A549 (cell line): ENCODE measurements around the gene CWC22. TPM values are rescaled to one million over a fixed set of nuclear protein-coding genes. Genes with fewer than 3 reads are reported as not detected.

ENCODE experiments used
- ATAC-seq, 2 experiments: fragments of 200-7000 bp in 1 of 2; fragments of >200 bp in 1 of 2; cut with Nextera tagmentation in 1 of 2; cut with Tn5 transposase in 1 of 2; 3 replicates each; pipeline versions ENCODE4 v1.8.0 to v1.9.1; 2018 to 2020; ENCODE audit warnings: mild to moderate bottlenecking in 1 of 2, moderate library complexity in 1 of 2
- CTCF ChIA-PET: fragments of 300-600 bp; sonication (Branson Sonifier 250); formaldehyde crosslinking; extraction: SDS; loops from one replicate; lab custom pipeline; 2021; ENCODE audit warnings: antibody characterized with exemption, inconsistent platforms; lab: Yijun Ruan, JAX
- POLR2A ChIA-PET: fragments of 350-600 bp; formaldehyde crosslinking; extraction: SDS; loops from one replicate; lab custom pipeline; 2021; ENCODE audit warnings: antibody characterized with exemption, inconsistent platforms; lab: Yijun Ruan, JAX
- DNase-seq, 2 experiments: peaks; one replicate each; pipeline versions ENCODE4 v3.0.0 to v3.0.0-alpha.2; 2011 to 2016; ENCODE audit warnings: low read depth in 1 of 2, low spot score in 1 of 2
- FAIRE-seq: peaks from 2 replicates; lab custom pipeline; 2011; peaks lifted over from hg19 to GRCh38; lab: Jason Lieb, UNC
- H3K27ac ChIP-seq, 2 experiments: fragments of >200 bp; sonication (Bioruptor Twin); formaldehyde crosslinking; 3 replicates each; pipeline ENCODE4 v1.5.1; 2016 to 2017
- H3K4me1 ChIP-seq: fragments of >200 bp; sonication (Bioruptor Twin); formaldehyde crosslinking; 3 replicates; pipeline ENCODE4 v1.6.1; 2016
- H3K4me2 ChIP-seq: fragments of >200 bp; sonication (Bioruptor Twin); formaldehyde crosslinking; 3 replicates; pipeline ENCODE4 v1.6.1; 2016
- H3K4me3 ChIP-seq: fragments of >200 bp; sonication (Bioruptor Twin); formaldehyde crosslinking; 3 replicates; pipeline ENCODE4 v1.5.1; 2016
- H3K9me3 ChIP-seq: fragments of >200 bp; sonication (Bioruptor Twin); formaldehyde crosslinking; 3 replicates; pipeline ENCODE4 v1.6.1; 2016
- ATOH8 ChIP-seq: fragments of 250-450 bp; sonication (Bioruptor Pico); IDR thresholded peaks from 2 replicates; pipeline ENCODE4 v1.5.0; 2020; ENCODE audit warnings: low read depth, mild to moderate bottlenecking, moderate library complexity
- BHLHE40 ChIP-seq: IDR thresholded peaks from 2 replicates; pipeline ENCODE4 v1.6.1; 2012; ENCODE audit warnings: low read depth, low read length, inconsistent platforms
- CBX8 ChIP-seq: fragments of 200-600 bp; sonication (generic); IDR thresholded peaks from 2 replicates; pipeline ENCODE4 v1.6.1; 2016
- CHD4 ChIP-seq: fragments of 200-600 bp; sonication (generic); IDR thresholded peaks from 2 replicates; pipeline ENCODE4 v1.6.1; 2016; ENCODE audit warnings: antibody characterized with exemption, mild to moderate bottlenecking, borderline replicate concordance
- EHF ChIP-seq: fragments of 250-450 bp; sonication (Bioruptor Pico); IDR thresholded peaks from 2 replicates; pipeline ENCODE4 v1.5.0; 2020; ENCODE audit warnings: mild to moderate bottlenecking
- FOSB ChIP-seq: fragments of 250-450 bp; sonication (Bioruptor Pico); IDR thresholded peaks from 2 replicates; pipeline ENCODE4 v1.5.0; 2020; ENCODE audit warnings: mild to moderate bottlenecking, moderate library complexity
- FOSL2 ChIP-seq, 2 experiments: fragments of 450-650 bp in 1 of 2; fragments of >200 bp in 1 of 2; sonication (Bioruptor Twin) in 1 of 2; formaldehyde crosslinking; IDR thresholded peaks; 2 replicates each; pipeline versions ENCODE4 v1.5.0 to v1.6.1; 2016 to 2020; ENCODE audit warnings: mild to moderate bottlenecking in 1 of 2, moderate library complexity in 1 of 2
- HDAC2 ChIP-seq: fragments of 200-600 bp; sonication (generic); IDR thresholded peaks from 2 replicates; pipeline ENCODE4 v1.6.1; 2016
- HEYL ChIP-seq: fragments of 250-450 bp; sonication (Bioruptor Pico); IDR thresholded peaks from 2 replicates; pipeline ENCODE4 v1.8.0; 2021; ENCODE audit warnings: mild to moderate bottlenecking, moderate library complexity
- HOXB13 ChIP-seq: fragments of 250-450 bp; sonication (Bioruptor Pico); IDR thresholded peaks from 2 replicates; pipeline ENCODE4 v1.5.0; 2020; ENCODE audit warnings: low read depth, mild to moderate bottlenecking, moderate library complexity
- MAFK ChIP-seq: fragments of 450-650 bp; IDR thresholded peaks from 2 replicates; pipeline ENCODE4 v1.6.1; 2014; ENCODE audit not compliant: partially characterized antibody
- NFE2L2 ChIP-seq: fragments of 150-350 bp; conservative IDR thresholded peaks from 2 replicates; pipeline ENCODE4 v1.6.1; 2014; ENCODE audit warnings: low read length
- NPAS2 ChIP-seq: fragments of 250-450 bp; sonication (Bioruptor Pico); IDR thresholded peaks from 2 replicates; pipeline ENCODE4 v1.8.0; 2022; ENCODE audit warnings: mild to moderate bottlenecking, moderate library complexity, borderline replicate concordance
- NR3C1 ChIP-seq: fragments of >200 bp; sonication (Bioruptor Twin); formaldehyde crosslinking; IDR thresholded peaks from 3 replicates; pipeline ENCODE4 v1.6.1; 2017
- PBX3 ChIP-seq: IDR thresholded peaks from 2 replicates; pipeline ENCODE4 v1.6.1; 2012
- POLR2A ChIP-seq: IDR thresholded peaks from 2 replicates; pipeline ENCODE4 v1.6.1; 2012; ENCODE audit warnings: mild to moderate bottlenecking, low read length
- POLR2AphosphoS2 ChIP-seq: conservative IDR thresholded peaks from 2 replicates; pipeline ENCODE4 v1.6.1; 2012; ENCODE audit warnings: low read length, improper control_type of control experiment, inconsistent platforms
- RCOR1 ChIP-seq: fragments of 150-350 bp; IDR thresholded peaks from 2 replicates; pipeline ENCODE4 v1.6.1; 2014; ENCODE audit warnings: antibody characterized with exemption, low read length, low read depth
- RFX5 ChIP-seq: fragments of 450-650 bp; IDR thresholded peaks from 2 replicates; pipeline ENCODE4 v1.7.1; 2014; ENCODE audit warnings: antibody characterized with exemption, mild to moderate bottlenecking, moderate library complexity
- SREBF2 ChIP-seq: fragments of 450-650 bp; IDR thresholded peaks from 2 replicates; pipeline ENCODE4 v1.6.1; 2014; ENCODE audit warnings: mild to moderate bottlenecking, moderate library complexity
- TFCP2L1 ChIP-seq: fragments of 250-450 bp; sonication (Bioruptor Pico); IDR thresholded peaks from 2 replicates; pipeline ENCODE4 v1.5.0; 2021; ENCODE audit warnings: mild to moderate bottlenecking
- ZC3H11A ChIP-seq: fragments of 450-650 bp; IDR thresholded peaks from 2 replicates; pipeline ENCODE4 v1.6.1; 2014; ENCODE audit warnings: antibody characterized with exemption, mild to moderate bottlenecking
- ZSCAN20 ChIP-seq: fragments of 250-450 bp; sonication (Bioruptor Pico); IDR thresholded peaks from 2 replicates; pipeline ENCODE4 v1.8.0; 2022; ENCODE audit warnings: mild to moderate bottlenecking, moderate library complexity
- WGBS: methylation state at CpG from one replicate; pipeline ENCODE4 v1.1.6; 2017; ENCODE audit errors: missing lambda C conversion rate; 5-methylcytosine and 5-hydroxymethylcytosine counted together
- polyA plus RNA-seq, 4 experiments: library from polyadenylated mRNA; depleted of rRNA in 3 of 4; stranded (reverse); fragments of >200 nt; fragmentation: RNase III in 1 of 4; extraction: RNeasy Plus Mini Kit Qiagen cat#74134 plus additional on column Dnase treatment in 1 of 4; gene quantifications; 2 replicates in 3 of 4; 3 replicates in 1 of 4; pipeline ENCODE4 v1.2.3, GENCODE V29; 2011 to 2017
- TF ChIP-seq, protein P1 (sequence below): fragments of 200-600 bp; sonication (generic); IDR thresholded peaks from 2 replicates; pipeline ENCODE4 v1.6.1; 2016; ENCODE audit warnings: antibody characterized with exemption, mild to moderate bottlenecking, moderate library complexity
- TF ChIP-seq, protein P2 (sequence below): fragments of 150-350 bp; IDR thresholded peaks from 2 replicates; pipeline ENCODE4 v1.6.1; 2014; ENCODE audit warnings: low read depth, mild to moderate bottlenecking, low read length

Gene CWC22
- polyA plus RNA-seq, 2 of the 4 experiments (the other 2 are of a cell fraction): 7.5 to 14.8 TPM

DNA sequence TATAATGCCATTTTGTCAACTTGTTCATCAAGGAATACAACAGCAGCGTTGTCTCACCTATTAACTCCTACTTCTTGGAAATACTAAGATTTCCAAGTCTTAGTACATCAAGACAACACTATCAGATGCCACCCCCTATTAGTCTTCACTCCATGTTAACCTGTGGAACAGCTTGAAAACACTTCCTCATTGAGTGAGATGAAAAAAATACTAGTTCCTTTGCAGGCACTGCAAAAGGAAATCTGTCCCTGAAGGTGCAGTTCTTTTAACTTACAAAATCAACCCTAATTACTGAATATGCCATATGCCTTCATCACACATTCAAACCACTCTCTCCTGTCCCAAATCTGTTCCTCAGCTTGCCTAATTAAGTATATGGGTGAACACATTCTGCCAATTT lies 4.0 kb downstream of the CWC22 start:
- TF ChIP-seq POLR2A (no peak), RFX5 (no peak)
- POLR2A ChIA-PET: no interaction called here
- FAIRE-seq: no peak
- H3K27ac ChIP-seq: no peak overlapping the region
- no peak for ATAC-seq
- 100% methylated on average over 1 of the region's 1 CpG for WGBS
- no peak overlapping the region for H3K4me3 ChIP-seq
- CTCF ChIA-PET: interaction anchor here (2.0 kb wide), 1 partner anchor 13 kb away, joined by 5 read pairs; no protein-coding TSS in a partner anchor
- peaks cover 7% of the 10 kb centered on the region; the same call in 2 of the 3 replicates for H3K4me1 ChIP-seq
- no peaks in the 10 kb centered on the region for H3K9me3 ChIP-seq
- no peak overlapping the region for H3K4me2 ChIP-seq
- no peak for DNase-seq

- POLR2A ChIA-PET: no interaction called here
- 92% methylated on average over 2 of the region's 2 CpGs for WGBS
- no peak overlapping the region for H3K4me3 ChIP-seq
- DNase-seq: no peak
- FAIRE-seq: no peak
- CTCF ChIA-PET: interaction anchor here (2.0 kb wide), 1 partner anchor 13 kb away, joined by 5 read pairs; no protein-coding TSS in a partner anchor
- TF ChIP-seq HDAC2 (no peak), ZSCAN20 (no peak), NR3C1 (no peak), SREBF2 (no peak), NPAS2 (CRISPR knock-in tag) (no peak), NFE2L2 (no peak), RFX5 (no peak), ZC3H11A (no peak), FOSB (CRISPR knock-in tag) (no peak), CHD4 (no peak), BHLHE40 (no peak), HOXB13 (CRISPR knock-in tag) (no peak), EHF (CRISPR knock-in tag) (no peak), POLR2AphosphoS2 (no peak), FOSL2 (IDR thresholded peaks at IDR 0.05) (no peak), FOSL2 (CRISPR knock-in tag; IDR thresholded peaks at IDR 0.05) (no peak), TFCP2L1 (no peak)
- TF ChIP-seq, protein P1, sequence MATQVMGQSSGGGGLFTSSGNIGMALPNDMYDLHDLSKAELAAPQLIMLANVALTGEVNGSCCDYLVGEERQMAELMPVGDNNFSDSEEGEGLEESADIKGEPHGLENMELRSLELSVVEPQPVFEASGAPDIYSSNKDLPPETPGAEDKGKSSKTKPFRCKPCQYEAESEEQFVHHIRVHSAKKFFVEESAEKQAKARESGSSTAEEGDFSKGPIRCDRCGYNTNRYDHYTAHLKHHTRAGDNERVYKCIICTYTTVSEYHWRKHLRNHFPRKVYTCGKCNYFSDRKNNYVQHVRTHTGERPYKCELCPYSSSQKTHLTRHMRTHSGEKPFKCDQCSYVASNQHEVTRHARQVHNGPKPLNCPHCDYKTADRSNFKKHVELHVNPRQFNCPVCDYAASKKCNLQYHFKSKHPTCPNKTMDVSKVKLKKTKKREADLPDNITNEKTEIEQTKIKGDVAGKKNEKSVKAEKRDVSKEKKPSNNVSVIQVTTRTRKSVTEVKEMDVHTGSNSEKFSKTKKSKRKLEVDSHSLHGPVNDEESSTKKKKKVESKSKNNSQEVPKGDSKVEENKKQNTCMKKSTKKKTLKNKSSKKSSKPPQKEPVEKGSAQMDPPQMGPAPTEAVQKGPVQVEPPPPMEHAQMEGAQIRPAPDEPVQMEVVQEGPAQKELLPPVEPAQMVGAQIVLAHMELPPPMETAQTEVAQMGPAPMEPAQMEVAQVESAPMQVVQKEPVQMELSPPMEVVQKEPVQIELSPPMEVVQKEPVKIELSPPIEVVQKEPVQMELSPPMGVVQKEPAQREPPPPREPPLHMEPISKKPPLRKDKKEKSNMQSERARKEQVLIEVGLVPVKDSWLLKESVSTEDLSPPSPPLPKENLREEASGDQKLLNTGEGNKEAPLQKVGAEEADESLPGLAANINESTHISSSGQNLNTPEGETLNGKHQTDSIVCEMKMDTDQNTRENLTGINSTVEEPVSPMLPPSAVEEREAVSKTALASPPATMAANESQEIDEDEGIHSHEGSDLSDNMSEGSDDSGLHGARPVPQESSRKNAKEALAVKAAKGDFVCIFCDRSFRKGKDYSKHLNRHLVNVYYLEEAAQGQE: no peak
- TF ChIP-seq, protein P2, sequence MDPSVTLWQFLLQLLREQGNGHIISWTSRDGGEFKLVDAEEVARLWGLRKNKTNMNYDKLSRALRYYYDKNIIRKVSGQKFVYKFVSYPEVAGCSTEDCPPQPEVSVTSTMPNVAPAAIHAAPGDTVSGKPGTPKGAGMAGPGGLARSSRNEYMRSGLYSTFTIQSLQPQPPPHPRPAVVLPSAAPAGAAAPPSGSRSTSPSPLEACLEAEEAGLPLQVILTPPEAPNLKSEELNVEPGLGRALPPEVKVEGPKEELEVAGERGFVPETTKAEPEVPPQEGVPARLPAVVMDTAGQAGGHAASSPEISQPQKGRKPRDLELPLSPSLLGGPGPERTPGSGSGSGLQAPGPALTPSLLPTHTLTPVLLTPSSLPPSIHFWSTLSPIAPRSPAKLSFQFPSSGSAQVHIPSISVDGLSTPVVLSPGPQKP: no peak
- H3K27ac ChIP-seq: no peak overlapping the region
- peaks cover 7% of the 10 kb centered on the region; the same call in 2 of the 3 replicates for H3K4me1 ChIP-seq
- H3K4me2 ChIP-seq: no peak overlapping the region
- no peaks in the 10 kb centered on the region for H3K9me3 ChIP-seq
- no peak for ATAC-seq
Measured at GRCh38 chr2:180002198-180002770, 4.8 kb downstream of the CWC22 start.

GRCh38 chr2:180001726-180002125 lies 5.4 kb downstream of the CWC22 start:
- no peak for ATAC-seq
- H3K4me1 ChIP-seq: peaks cover 7% of the 10 kb centered on the region; the same call in 2 of the 3 replicates
- CTCF ChIA-PET: interaction anchor here (0.7 kb wide), 1 partner anchor 14 kb away, joined by 3 read pairs; no protein-coding TSS in a partner anchor
- H3K4me3 ChIP-seq: no peak overlapping the region
- DNase-seq: no peak
- POLR2A ChIA-PET: no interaction called here
- 92% methylated on average over 1 of the region's 1 CpG for WGBS
- no peak overlapping the region for H3K27ac ChIP-seq
- no peak for FAIRE-seq
- no peaks in the 10 kb centered on the region for H3K9me3 ChIP-seq
- H3K4me2 ChIP-seq: no peak overlapping the region
- TF ChIP-seq, protein P1: no peak
- TF ChIP-seq PBX3 (no peak), CBX8 (no peak), HEYL (CRISPR knock-in tag) (no peak), MAFK (no peak), ATOH8 (CRISPR knock-in tag) (no peak), NFE2L2 (no peak), RCOR1 (no peak)
